Uterus (tissue), 4 donors: Measurements from ENCODE around the gene CHD2. TPM values are rescaled to one million over a fixed set of nuclear protein-coding genes. Genes with fewer than 3 reads are reported as not detected.

Experiments
- DNase-seq, 2 donors: peaks; one replicate each; pipeline ENCODE4 v3.0.0-alpha.2; 2019 to 2020
- H3K27ac ChIP-seq, 2 donors: fragments of 200-600 bp; sonication (generic); 1 replicate in 1 of 2; 2 replicates in 1 of 2; pipeline ENCODE4 v1.5.1; 2016 to 2018
- H3K27me3 ChIP-seq, 2 donors: fragments of 200-600 bp; sonication (generic); one replicate each; pipeline ENCODE4 v1.5.1; 2018 to 2019; ENCODE audit warnings: control low read depth in 1 of 2
- H3K36me3 ChIP-seq, 2 donors: fragments of 200-600 bp; sonication (generic); one replicate each; pipeline ENCODE4 v1.5.1; 2019; ENCODE audit warnings: control low read depth in 1 of 2
- H3K4me1 ChIP-seq, 2 donors: fragments of 200-600 bp; sonication (generic); one replicate each; pipeline ENCODE4 v1.5.1; 2018 to 2019; ENCODE audit warnings: control low read depth in 1 of 2
- H3K4me3 ChIP-seq, 2 donors: fragments of 200-600 bp; sonication (generic); 1 replicate in 1 of 2; 2 replicates in 1 of 2; pipeline ENCODE4 v1.5.1; 2018 to 2019; ENCODE audit warnings: mild to moderate bottlenecking in 1 of 2
- H3K9me3 ChIP-seq, 2 donors: fragments of 200-600 bp; sonication (generic); one replicate each; pipeline ENCODE4 v1.5.1; 2019; ENCODE audit warnings: control low read depth in 1 of 2
- CTCF ChIP-seq, 4 experiments: fragments of 200-600 bp in 2 of 4; fragments of 450-650 bp in 2 of 4; sonication (generic) in 2 of 4; IDR thresholded peaks; one replicate each; pipeline ENCODE4 v1.5.1; 2016 to 2019; ENCODE audit warnings: antibody characterized with exemption in 4 of 4, mild to moderate bottlenecking in 2 of 4, moderate library complexity in 1 of 4
- POLR2A ChIP-seq, 2 donors: fragments of 450-650 bp; IDR thresholded peaks; one replicate each; pipeline ENCODE4 v1.6.1; 2016; ENCODE audit warnings: antibody characterized with exemption in 2 of 2, mild to moderate bottlenecking in 1 of 2, moderate library complexity in 1 of 2
- intact Hi-C: fragments of 100-400 bp; cut with DNase I; formaldehyde crosslinking; loops from one replicate; pipeline ENCODE4 v1.15.1; 2023; ENCODE audit warnings: low total_unique reads
- total RNA-seq, 4 donors: library from RNA; depleted of rRNA in 3 of 4; stranded (reverse); fragments of >200 nt in 3 of 4; gene quantifications; one replicate each; pipeline versions ENCODE4 v1.1.0 to v1.2.4, GENCODE V29; 2014 to 2023
- donor health status: DM: yes; HTN: yes; CAD: no.

Gene CHD2
- total RNA-seq, 4 donors from 2014 or later: 71.0 to 166 (median 152) TPM

- intact Hi-C loops: loop anchor here (5.0 kb wide), 1 partner anchor 97 kb away; no protein-coding TSS in a partner anchor
Measured at GRCh38 chr15:92903966-92904721, 4.0 kb downstream of the CHD2 start.

GRCh38 chr15:92904722-92905571, 4.8 kb downstream of the CHD2 start:
- TF ChIP-seq CTCF (IDR thresholded peaks at IDR 0.05) (no peak), POLR2A (IDR thresholded peaks at IDR 0.05) (no peak)
- Histone ChIP-seq H3K27ac (peak overlapping the region; percentile 98 to 100), H3K36me3 (no peaks in the 10 kb centered on the region), H3K4me1 (peaks cover 4 to 14% of the 10 kb centered on the region in 2 donors), H3K27me3 (no peaks in the 10 kb centered on the region), H3K9me3 (no peaks in the 10 kb centered on the region), H3K4me3 (peak overlapping the region; percentile 47 to 77)
- DNase-seq: no peak
- intact Hi-C loops: loop anchor here (5.0 kb wide), 1 partner anchor 98 kb away; no protein-coding TSS in a partner anchor

More at GRCh38 chr15:92903966-92904721, 4.0 kb downstream of the CHD2 start:
- DNase-seq: peak; percentile 98 to 99
- peak overlapping the region; percentile 73 to 77 for H3K4me3 ChIP-seq
- TF ChIP-seq POLR2A (IDR thresholded peaks at IDR 0.05) (peak; percentile 92 to 95), CTCF (IDR thresholded peaks at IDR 0.05) (peak in 1 of 4 experiments; percentile 28)
- no peaks in the 10 kb centered on the region for H3K9me3 ChIP-seq
- H3K4me1 ChIP-seq: peaks cover 4 to 9% of the 10 kb centered on the region in 2 donors
- H3K27ac ChIP-seq: peak overlapping the region; percentile 98 to 100
- no peaks in the 10 kb centered on the region for H3K36me3 ChIP-seq
- H3K27me3 ChIP-seq: no peaks in the 10 kb centered on the region

- DNase-seq: no peak
- Histone ChIP-seq H3K4me1 (peaks cover 4 to 14% of the 10 kb centered on the region in 2 donors), H3K36me3 (no peaks in the 10 kb centered on the region), H3K27ac (peak overlapping the region; percentile 98 to 100), H3K27me3 (no peaks in the 10 kb centered on the region), H3K9me3 (no peaks in the 10 kb centered on the region), H3K4me3 (peak overlapping the region in 1 of 2 donors; percentile 47)
- TF ChIP-seq CTCF (IDR thresholded peaks at IDR 0.05) (no peak), POLR2A (IDR thresholded peaks at IDR 0.05) (no peak)
- intact Hi-C loops: no loop called here
Measured at GRCh38 chr15:92906020-92906419, 5.9 kb downstream of the CHD2 start.

GRCh38 chr15:92906563-92907081, 6.5 kb downstream of the CHD2 start:
- Histone ChIP-seq H3K27ac (peak overlapping the region; percentile 98 to 100), H3K4me3 (no peak overlapping the region), H3K9me3 (no peaks in the 10 kb centered on the region), H3K27me3 (no peaks in the 10 kb centered on the region), H3K4me1 (peaks cover 4 to 14% of the 10 kb centered on the region in 2 donors), H3K36me3 (no peaks in the 10 kb centered on the region)
- intact Hi-C loops: no loop called here
- no peak for DNase-seq
- TF ChIP-seq CTCF (IDR thresholded peaks at IDR 0.05) (no peak), POLR2A (IDR thresholded peaks at IDR 0.05) (no peak)
